SK-N-SH treated with all-trans-retinoic acid at 6 μM for 48 hours (cell line): ENCODE results near the gene KRT4.

Source experiments
- ATAC-seq: fragments of 200-7000 bp; cut with Tn5 transposase; 3 replicates; pipeline ENCODE4 v1.9.1; 2020; ENCODE audit warnings: mild to moderate bottlenecking, moderate library complexity
- ARNTL ChIP-seq: fragments of 450-650 bp; formaldehyde crosslinking; IDR thresholded peaks from 2 replicates; pipeline ENCODE4 v1.5.0; 2020; ENCODE audit warnings: low read depth, mild to moderate bottlenecking, moderate library complexity, borderline replicate concordance
- BACH2 ChIP-seq: fragments of 250-450 bp; sonication (Bioruptor Pico); IDR thresholded peaks from 2 replicates; pipeline ENCODE4 v1.9.0; 2021; ENCODE audit warnings: mild to moderate bottlenecking, borderline replicate concordance
- CSDC2 ChIP-seq: fragments of 250-450 bp; sonication (Bioruptor Pico); IDR thresholded peaks from 2 replicates; pipeline ENCODE4 v1.5.0; 2020; ENCODE audit warnings: mild to moderate bottlenecking, moderate library complexity
- ESRRG ChIP-seq: fragments of 250-450 bp; sonication (Bioruptor Pico); IDR thresholded peaks from 2 replicates; pipeline ENCODE4 v1.6.1; 2021; ENCODE audit warnings: mild to moderate bottlenecking
- ISL1 ChIP-seq: fragments of 250-450 bp; sonication (Bioruptor Pico); IDR thresholded peaks from 2 replicates; pipeline ENCODE4 v2.1.2; 2022; ENCODE audit warnings: mild to moderate bottlenecking, moderate library complexity
- OSR1 ChIP-seq: fragments of 250-450 bp; sonication (Bioruptor Pico); IDR thresholded peaks from 2 replicates; pipeline ENCODE4 v1.8.0; 2022; ENCODE audit warnings: moderate library complexity, mild to moderate bottlenecking, inconsistent platforms
- PATZ1 ChIP-seq: fragments of 250-450 bp; sonication (Bioruptor Pico); IDR thresholded peaks from 2 replicates; pipeline ENCODE4 v1.8.0; 2020; ENCODE audit warnings: mild to moderate bottlenecking, moderate library complexity, borderline replicate concordance
- PPARA ChIP-seq: fragments of 250-450 bp; sonication (Bioruptor Pico); IDR thresholded peaks from 2 replicates; pipeline ENCODE4 v1.5.0; 2020; ENCODE audit warnings: mild to moderate bottlenecking, borderline replicate concordance
- RARB ChIP-seq: fragments of 250-450 bp; sonication (Bioruptor Pico); IDR thresholded peaks from 2 replicates; pipeline ENCODE4 v1.8.0; 2021; ENCODE audit warnings: mild to moderate bottlenecking, moderate library complexity
- SNAI2 ChIP-seq: fragments of 250-450 bp; sonication (Bioruptor Pico); IDR thresholded peaks from 2 replicates; pipeline ENCODE4 v1.5.0; 2020; ENCODE audit warnings: mild to moderate bottlenecking, moderate library complexity
- TOX ChIP-seq: fragments of 250-450 bp; sonication (Bioruptor Pico); IDR thresholded peaks from 2 replicates; pipeline ENCODE4 v1.8.0; 2021; ENCODE audit warnings: mild to moderate bottlenecking, moderate library complexity, borderline replicate concordance
- ZC3H10 ChIP-seq: fragments of 250-450 bp; sonication (Bioruptor Pico); IDR thresholded peaks from 2 replicates; pipeline ENCODE4 v1.5.1; 2021; ENCODE audit warnings: mild to moderate bottlenecking, moderate library complexity
- ZFP3 ChIP-seq: fragments of 250-450 bp; sonication (Bioruptor Pico); IDR thresholded peaks from 2 replicates; pipeline ENCODE4 v1.5.0; 2020; ENCODE audit warnings: mild to moderate bottlenecking, moderate library complexity
- ZFP30 ChIP-seq: fragments of 450-650 bp; formaldehyde crosslinking; IDR thresholded peaks from 2 replicates; pipeline ENCODE4 v1.5.0; 2022; ENCODE audit warnings: mild to moderate bottlenecking, moderate library complexity
- ZNF565 ChIP-seq: fragments of 450-650 bp; formaldehyde crosslinking; conservative IDR thresholded peaks from 2 replicates; pipeline ENCODE4 v1.5.0; 2020; ENCODE audit warnings: low read depth, mild to moderate bottlenecking, moderate library complexity
- ZNF70 ChIP-seq: fragments of 450-650 bp; formaldehyde crosslinking; IDR thresholded peaks from 2 replicates; pipeline ENCODE4 v1.5.0; 2020; ENCODE audit warnings: mild to moderate bottlenecking, moderate library complexity
- ZNF8 ChIP-seq: fragments of 450-650 bp; formaldehyde crosslinking; IDR thresholded peaks from 2 replicates; pipeline ENCODE4 v1.5.0; 2020; ENCODE audit warnings: mild to moderate bottlenecking, moderate library complexity
- TF ChIP-seq, protein P1 (sequence below): fragments of 250-450 bp; sonication (Bioruptor Pico); IDR thresholded peaks from 2 replicates; pipeline ENCODE4 v1.5.0; 2020; ENCODE audit warnings: mild to moderate bottlenecking, moderate library complexity
- TF ChIP-seq, protein P2 (sequence below): fragments of 250-450 bp; sonication (Bioruptor Pico); IDR thresholded peaks from 2 replicates; pipeline ENCODE4 v1.5.1; 2021; ENCODE audit warnings: mild to moderate bottlenecking, moderate library complexity

KRT4 gene

DNA sequence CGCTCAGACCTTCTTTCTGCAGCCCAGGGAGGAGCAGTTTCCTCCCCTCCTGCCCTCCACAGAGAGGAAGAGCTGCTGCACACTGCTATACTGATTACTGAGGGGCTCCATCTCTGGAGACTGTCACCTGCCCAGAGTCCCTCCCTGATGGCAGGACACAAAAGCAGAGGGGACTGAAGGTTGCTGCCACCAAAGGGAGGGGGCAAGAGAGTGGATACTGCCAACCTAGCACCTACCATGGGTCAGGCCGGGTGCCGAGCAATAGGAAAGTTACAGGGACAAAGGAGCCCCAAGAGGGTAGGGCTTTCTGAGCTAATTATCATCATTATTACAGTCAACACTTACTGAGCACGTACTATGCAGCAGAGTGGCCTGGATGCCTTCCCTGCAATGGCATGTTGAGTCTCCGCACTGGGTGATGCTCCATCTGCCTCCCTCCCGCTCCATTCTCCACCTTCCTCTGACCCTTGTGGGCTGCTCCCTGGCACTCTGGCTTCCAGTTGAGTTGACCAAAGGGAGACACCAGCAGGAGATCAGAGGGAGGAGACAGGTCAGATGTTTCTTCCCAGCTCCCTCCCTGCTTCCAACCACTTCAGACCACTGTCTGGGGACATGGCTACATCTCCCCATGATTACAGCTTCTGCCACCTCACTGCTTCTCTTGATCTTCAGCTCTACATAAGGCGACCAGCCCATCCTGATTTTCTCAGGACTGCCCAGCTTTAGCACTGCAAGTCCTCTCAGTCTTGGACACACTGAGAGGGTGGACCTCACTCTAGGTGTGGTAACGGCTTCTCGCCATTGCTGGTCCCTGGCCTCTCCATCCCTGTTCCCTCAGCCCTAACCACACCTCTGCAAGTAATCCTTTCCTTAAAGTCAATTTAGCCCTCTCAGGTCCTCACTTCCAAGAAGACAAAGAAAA is 22.8 kb upstream of the KRT4 start:
- no peak for TF ChIP-seq ZFP3 (CRISPR knock-in tag)
- no peak for TF ChIP-seq PATZ1 (CRISPR knock-in tag)
- no peak for TF ChIP-seq ESRRG (CRISPR knock-in tag)
- ATAC-seq: no peak

- TF ChIP-seq ZNF70 (CRISPR knock-in tag): no peak
- TF ChIP-seq ESRRG (CRISPR knock-in tag): no peak
- TF ChIP-seq TOX (CRISPR knock-in tag): no peak
- TF ChIP-seq SNAI2 (CRISPR knock-in tag): no peak
- no peak for TF ChIP-seq ARNTL (CRISPR knock-in tag)
- TF ChIP-seq CSDC2 (CRISPR knock-in tag): no peak
- no peak for ATAC-seq
These were observed 22.1 kb upstream of the KRT4 start for GRCh38 chr12:52836042-52836466.

DNA sequence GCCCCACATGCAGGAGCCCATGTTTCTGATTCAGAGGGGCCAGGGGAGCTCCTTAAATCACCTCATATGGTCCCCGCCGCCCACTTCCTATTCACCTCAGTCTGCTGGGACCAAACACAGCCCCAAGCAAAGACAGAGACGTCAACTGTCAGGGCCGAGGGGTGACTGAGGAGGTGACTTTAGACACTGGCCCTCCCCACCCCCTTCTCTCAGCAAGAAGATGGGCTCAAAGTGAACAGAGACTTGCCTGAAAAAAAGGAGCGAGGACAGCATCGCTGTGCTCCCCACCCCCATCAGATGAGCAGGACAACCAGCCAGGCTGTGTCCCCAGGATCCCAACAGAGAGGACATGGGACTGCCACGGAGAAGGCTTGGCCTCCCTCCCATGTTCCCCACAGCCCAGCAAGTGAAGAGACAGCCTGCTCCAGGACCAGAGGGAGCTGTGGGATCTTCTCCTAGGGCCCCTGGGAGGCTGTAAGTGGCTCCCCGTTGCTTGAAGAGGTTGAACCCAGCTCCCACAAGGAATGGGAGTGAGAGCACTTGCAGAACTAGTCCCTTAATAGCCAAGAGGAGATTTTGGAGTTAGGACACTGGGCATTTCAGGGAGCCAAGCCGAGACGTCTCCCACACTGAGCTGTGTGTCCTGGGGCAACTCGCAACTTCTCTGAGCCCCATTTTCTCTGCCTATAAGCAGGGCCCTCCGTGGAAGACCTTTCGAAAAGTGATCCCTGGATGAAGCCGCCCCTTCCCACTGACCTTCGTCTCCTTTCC is 21.5 kb upstream of the KRT4 start:
- TF ChIP-seq, protein P1, sequence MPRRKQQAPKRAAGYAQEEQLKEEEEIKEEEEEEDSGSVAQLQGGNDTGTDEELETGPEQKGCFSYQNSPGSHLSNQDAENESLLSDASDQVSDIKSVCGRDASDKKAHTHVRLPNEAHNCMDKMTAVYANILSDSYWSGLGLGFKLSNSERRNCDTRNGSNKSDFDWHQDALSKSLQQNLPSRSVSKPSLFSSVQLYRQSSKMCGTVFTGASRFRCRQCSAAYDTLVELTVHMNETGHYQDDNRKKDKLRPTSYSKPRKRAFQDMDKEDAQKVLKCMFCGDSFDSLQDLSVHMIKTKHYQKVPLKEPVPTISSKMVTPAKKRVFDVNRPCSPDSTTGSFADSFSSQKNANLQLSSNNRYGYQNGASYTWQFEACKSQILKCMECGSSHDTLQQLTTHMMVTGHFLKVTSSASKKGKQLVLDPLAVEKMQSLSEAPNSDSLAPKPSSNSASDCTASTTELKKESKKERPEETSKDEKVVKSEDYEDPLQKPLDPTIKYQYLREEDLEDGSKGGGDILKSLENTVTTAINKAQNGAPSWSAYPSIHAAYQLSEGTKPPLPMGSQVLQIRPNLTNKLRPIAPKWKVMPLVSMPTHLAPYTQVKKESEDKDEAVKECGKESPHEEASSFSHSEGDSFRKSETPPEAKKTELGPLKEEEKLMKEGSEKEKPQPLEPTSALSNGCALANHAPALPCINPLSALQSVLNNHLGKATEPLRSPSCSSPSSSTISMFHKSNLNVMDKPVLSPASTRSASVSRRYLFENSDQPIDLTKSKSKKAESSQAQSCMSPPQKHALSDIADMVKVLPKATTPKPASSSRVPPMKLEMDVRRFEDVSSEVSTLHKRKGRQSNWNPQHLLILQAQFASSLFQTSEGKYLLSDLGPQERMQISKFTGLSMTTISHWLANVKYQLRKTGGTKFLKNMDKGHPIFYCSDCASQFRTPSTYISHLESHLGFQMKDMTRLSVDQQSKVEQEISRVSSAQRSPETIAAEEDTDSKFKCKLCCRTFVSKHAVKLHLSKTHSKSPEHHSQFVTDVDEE (CRISPR knock-in tag): no peak
- TF ChIP-seq PPARA: no peak
- no peak for TF ChIP-seq PATZ1 (CRISPR knock-in tag)
- TF ChIP-seq TOX (CRISPR knock-in tag): no peak
- TF ChIP-seq, protein P2, sequence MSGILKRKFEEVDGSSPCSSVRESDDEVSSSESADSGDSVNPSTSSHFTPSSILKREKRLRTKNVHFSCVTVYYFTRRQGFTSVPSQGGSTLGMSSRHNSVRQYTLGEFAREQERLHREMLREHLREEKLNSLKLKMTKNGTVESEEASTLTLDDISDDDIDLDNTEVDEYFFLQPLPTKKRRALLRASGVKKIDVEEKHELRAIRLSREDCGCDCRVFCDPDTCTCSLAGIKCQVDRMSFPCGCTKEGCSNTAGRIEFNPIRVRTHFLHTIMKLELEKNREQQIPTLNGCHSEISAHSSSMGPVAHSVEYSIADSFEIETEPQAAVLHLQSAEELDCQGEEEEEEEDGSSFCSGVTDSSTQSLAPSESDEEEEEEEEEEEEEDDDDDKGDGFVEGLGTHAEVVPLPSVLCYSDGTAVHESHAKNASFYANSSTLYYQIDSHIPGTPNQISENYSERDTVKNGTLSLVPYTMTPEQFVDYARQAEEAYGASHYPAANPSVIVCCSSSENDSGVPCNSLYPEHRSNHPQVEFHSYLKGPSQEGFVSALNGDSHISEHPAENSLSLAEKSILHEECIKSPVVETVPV (CRISPR knock-in tag): no peak
- no peak for TF ChIP-seq ZFP30 (CRISPR knock-in tag)
- no peak for TF ChIP-seq ZNF565 (CRISPR knock-in tag)
- no peak for TF ChIP-seq ZNF70 (CRISPR knock-in tag)
- TF ChIP-seq ISL1 (CRISPR knock-in tag): no peak
- TF ChIP-seq SNAI2 (CRISPR knock-in tag): no peak
- TF ChIP-seq OSR1 (CRISPR knock-in tag): no peak
- TF ChIP-seq BACH2 (CRISPR knock-in tag): no peak
- TF ChIP-seq RARB: no peak
- ATAC-seq: no peak

- TF ChIP-seq BACH2 (CRISPR knock-in tag) (no peak), ZNF70 (CRISPR knock-in tag) (no peak), ZFP3 (CRISPR knock-in tag) (no peak), ZC3H10 (CRISPR knock-in tag) (no peak), ZNF8 (CRISPR knock-in tag) (no peak), ARNTL (CRISPR knock-in tag) (no peak), PPARA (no peak), ZNF565 (CRISPR knock-in tag) (no peak), TOX (CRISPR knock-in tag) (no peak), ISL1 (CRISPR knock-in tag) (no peak), ZFP30 (CRISPR knock-in tag) (no peak), RARB (no peak)
- no peak for ATAC-seq
These were observed 20.7 kb upstream of the KRT4 start for GRCh38 chr12:52834727-52835001.
